Esophagus muscularis mucosa (tissue), 4 donors: ENCODE results near the gene SMARCA1. TPM values are rescaled to one million over a fixed set of nuclear protein-coding genes. Genes with fewer than 3 reads are reported as not detected.
A peak's percentile ranks its signal among the peaks of the same experiment; 100 is the strongest.

Experiments
- DNase-seq: peaks from one replicate; pipeline ENCODE4 v3.0.0-alpha.2; 2017; ENCODE audit errors: extremely low spot score
- H3K27ac ChIP-seq, 4 donors: fragments of 200-600 bp; sonication (generic); replicated peaks in 1 of 4; 1 replicate in 3 of 4; 2 replicates in 1 of 4; pipeline ENCODE4 v1.5.1; 2016 to 2019; ENCODE audit warnings: mild to moderate bottlenecking in 1 of 4
- H3K27me3 ChIP-seq, 4 donors: fragments of 200-600 bp; sonication (generic); one replicate each; pipeline versions ENCODE4 v1.5.1 to v1.6.0; 2016 to 2019
- H3K36me3 ChIP-seq, 4 donors: fragments of 200-600 bp; sonication (generic); one replicate each; pipeline ENCODE4 v1.5.1; 2016 to 2019
- H3K4me1 ChIP-seq, 4 donors: fragments of 200-600 bp; sonication (generic); one replicate each; pipeline ENCODE4 v1.5.1; 2016 to 2019
- H3K4me3 ChIP-seq, 4 donors: fragments of 200-600 bp; sonication (generic); 1 replicate in 2 of 4; 2 replicates in 2 of 4; pipeline ENCODE4 v1.5.1; 2016 to 2019; ENCODE audit warnings: mild to moderate bottlenecking in 4 of 4, moderate library complexity in 1 of 4
- H3K9me3 ChIP-seq, 4 donors: fragments of 200-600 bp; sonication (generic); 1 replicate in 3 of 4; 2 replicates in 1 of 4; pipeline ENCODE4 v1.5.1; 2016 to 2019
- CTCF ChIP-seq, 3 experiments: fragments of 200-600 bp in 2 of 3; fragments of 450-650 bp in 1 of 3; sonication (generic) in 2 of 3; IDR thresholded peaks; one replicate each; pipeline ENCODE4 v1.5.1; 2017 to 2019; ENCODE audit warnings: antibody characterized with exemption in 3 of 3, mild to moderate bottlenecking in 2 of 3, moderate library complexity in 1 of 3
- EP300 ChIP-seq: sonication (generic); formaldehyde crosslinking; IDR thresholded peaks from one replicate; pipeline ENCODE4 v1.6.1; 2017; ENCODE audit warnings: antibody characterized with exemption
- POLR2A ChIP-seq: fragments of 450-650 bp; IDR thresholded peaks from one replicate; pipeline ENCODE4 v1.6.1; 2017; ENCODE audit warnings: antibody characterized with exemption, moderate library complexity, mild to moderate bottlenecking, low read depth
- POLR2AphosphoS5 ChIP-seq, 2 donors: sonication (generic); formaldehyde crosslinking; IDR thresholded peaks; one replicate each; pipeline ENCODE4 v1.6.1; 2017; ENCODE audit warnings: antibody characterized with exemption in 2 of 2
- WGBS: methylation state at CpG from one replicate; pipeline ENCODE4 v1.1.5; 2018; 5-methylcytosine and 5-hydroxymethylcytosine counted together
- intact Hi-C: fragments of 100-400 bp; cut with DNase I; formaldehyde crosslinking; loops from one replicate; pipeline ENCODE4 v1.15.1; 2023
- total RNA-seq, 4 donors: library from RNA; depleted of rRNA; stranded (reverse); fragments of >200 nt; gene quantifications; one replicate each; pipeline versions ENCODE4 v1.1.0 to v1.2.1, GENCODE V29; 2016

Gene SMARCA1
- total RNA-seq, 4 donors from 2014 or later = 52.2 to 60.6 (median 55.7) TPM

DNA sequence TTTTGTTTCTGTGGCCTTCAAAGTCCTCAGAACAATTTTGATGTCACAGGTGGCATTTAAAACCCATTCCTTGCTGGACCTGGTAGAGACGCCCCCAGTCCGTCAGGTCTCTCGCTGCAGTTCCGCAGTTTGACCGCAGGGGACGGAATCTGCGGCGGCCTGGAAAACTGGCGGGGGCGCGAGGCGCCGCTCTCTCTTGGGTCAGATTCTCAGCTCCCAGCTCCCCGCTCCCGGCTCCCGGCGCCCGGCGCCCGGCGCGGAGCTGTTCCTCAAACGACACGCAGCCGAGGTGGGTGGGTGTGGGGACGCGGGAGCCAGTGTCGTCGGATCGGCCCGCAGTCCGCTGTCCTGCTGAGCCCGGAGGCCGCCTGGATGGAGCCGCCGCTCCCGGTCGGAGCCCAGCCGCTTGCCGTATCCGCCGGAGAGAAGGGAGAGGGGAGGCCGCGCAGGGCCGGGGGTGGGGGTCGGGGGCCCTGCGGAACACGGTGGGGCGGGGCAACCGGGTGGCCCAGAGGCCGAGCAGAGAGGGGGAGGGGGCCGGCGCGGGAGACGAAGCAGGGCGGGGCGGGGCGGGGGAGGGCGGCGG is 16.9 kb upstream of the SMARCA1 start, which contains the start of gene OCRL:
Gene OCRL, plus strand, starts transcription at position 192 of the 586 bp plus-strand sequence. Its CDS starts 181 bp downstream, at position 373.
- WGBS = 24% methylated on average over 17 of the region's 60 CpGs
- no peaks in the 10 kb centered on the region for H3K27me3 ChIP-seq
- peak within 1 kb of the TSS; percentile 66 to 78 (median 68) for H3K4me3 ChIP-seq
- peaks cover 0 to 38% (median 26%) of the 10 kb centered on the region in 4 donors for H3K4me1 ChIP-seq
- peak; percentile 92 for DNase-seq
- no peaks in the 10 kb centered on the region for H3K9me3 ChIP-seq
- peak within 1 kb of the TSS; percentile 88 to 90 (median 89) for H3K27ac ChIP-seq
- TF ChIP-seq POLR2AphosphoS5 (IDR thresholded peaks at IDR 0.05) = peak; percentile 35 to 70
- no peak for TF ChIP-seq EP300
- peak; percentile 59 to 82 (median 70) for TF ChIP-seq CTCF (IDR thresholded peaks at IDR 0.05)
- TF ChIP-seq POLR2A = no peak
- intact Hi-C loops = no loop called here
- H3K36me3 ChIP-seq = no peaks in the 10 kb centered on the region

DNA sequence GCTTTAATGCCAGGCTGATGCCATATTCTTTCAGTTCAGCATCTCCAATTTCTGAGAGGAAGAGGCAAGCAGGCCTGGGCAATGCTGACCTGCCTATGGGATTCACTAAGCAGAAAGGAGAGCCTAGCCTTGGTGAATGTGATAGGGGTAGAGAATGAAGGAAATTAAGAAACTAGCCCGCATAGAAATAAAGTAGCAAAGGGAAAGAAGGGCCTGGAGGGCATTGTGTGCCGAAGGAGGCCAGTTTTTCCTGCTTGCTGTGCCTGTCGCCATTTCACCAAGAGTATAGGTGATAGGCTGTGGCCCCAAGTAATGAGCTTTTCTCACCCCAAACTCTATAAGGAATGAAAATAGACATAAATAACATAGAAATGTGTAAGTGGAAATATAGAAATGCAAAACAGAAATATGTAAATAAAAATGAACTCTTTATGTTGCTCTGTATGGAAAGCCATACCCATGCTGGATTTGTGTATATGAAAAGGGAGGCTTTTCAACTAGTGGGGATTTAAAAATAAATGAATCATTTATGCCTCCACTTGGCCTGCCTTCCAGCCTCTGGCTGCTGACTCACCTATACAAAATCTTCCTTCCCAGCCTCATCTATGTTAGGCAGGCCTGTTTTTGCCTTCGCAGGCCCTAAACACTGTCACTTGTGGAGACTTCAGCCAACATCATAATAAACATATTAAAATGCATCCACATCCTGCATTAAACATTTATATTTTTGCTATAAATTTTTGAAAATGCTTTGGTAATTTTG is 11.7 kb upstream of the SMARCA1 start:
- DNase-seq = no peak
- Histone ChIP-seq H3K4me1 (peaks cover 0 to under 1% (median 0%) of the 10 kb centered on the region in 4 donors), H3K27me3 (no peaks in the 10 kb centered on the region), H3K4me3 (no peak overlapping the region), H3K27ac (peak overlapping the region in 3 of 4 donors; percentile 34 to 36 (median 35)), H3K9me3 (no peaks in the 10 kb centered on the region), H3K36me3 (no peaks in the 10 kb centered on the region)
- WGBS = 67% methylated on average over 4 of the region's 4 CpGs
- intact Hi-C loops = no loop called here
- TF ChIP-seq CTCF (IDR thresholded peaks at IDR 0.05) = no peak
- TF ChIP-seq EP300 = no peak
- no peak for TF ChIP-seq POLR2A
- TF ChIP-seq POLR2AphosphoS5 (IDR thresholded peaks at IDR 0.05) = no peak

- peaks cover 0 to 6% (median 5%) of the 10 kb centered on the region in 4 donors for H3K4me1 ChIP-seq
- no peak overlapping the region for H3K4me3 ChIP-seq
- H3K36me3 ChIP-seq = no peaks in the 10 kb centered on the region
- no peak for DNase-seq
- 77% methylated on average over 1 of the region's 1 CpG for WGBS
- intact Hi-C loops = no loop called here
- no peak for TF ChIP-seq EP300
- no peak for TF ChIP-seq POLR2AphosphoS5 (IDR thresholded peaks at IDR 0.05)
- no peak for TF ChIP-seq POLR2A
- no peak for TF ChIP-seq CTCF (IDR thresholded peaks at IDR 0.05)
- H3K9me3 ChIP-seq = no peaks in the 10 kb centered on the region
- H3K27ac ChIP-seq = no peak overlapping the region
- H3K27me3 ChIP-seq = no peaks in the 10 kb centered on the region
Measured at GRCh38 chrX:129531132-129531531, 7.8 kb upstream of the SMARCA1 start.

DNA sequence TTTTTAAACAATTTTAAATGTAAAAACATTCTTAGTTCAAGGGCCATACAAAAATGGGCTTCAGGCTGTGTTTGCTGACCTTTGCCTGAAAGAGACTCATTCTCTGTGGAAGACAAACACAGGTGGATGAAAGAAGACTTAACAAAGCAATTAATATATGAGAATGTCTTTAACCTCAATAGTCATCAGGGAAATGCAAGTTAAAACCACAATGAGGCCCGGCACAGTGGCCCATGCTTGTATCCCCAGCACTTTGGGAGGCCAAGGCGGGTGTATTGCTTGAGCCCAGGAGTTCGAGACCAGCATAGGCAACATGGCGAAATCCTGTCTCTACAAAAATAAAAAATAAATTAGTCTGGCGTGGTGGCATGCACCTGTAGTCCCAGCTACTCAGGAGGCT is 7.1 kb upstream of the SMARCA1 start:
- Histone ChIP-seq H3K4me1 (peaks cover 0 to 6% (median 5%) of the 10 kb centered on the region in 4 donors), H3K9me3 (no peaks in the 10 kb centered on the region), H3K27me3 (no peaks in the 10 kb centered on the region), H3K36me3 (no peaks in the 10 kb centered on the region), H3K27ac (no peak overlapping the region), H3K4me3 (no peak overlapping the region)
- no peak for DNase-seq
- 80% methylated on average over 5 of the region's 5 CpGs for WGBS
- intact Hi-C loops = no loop called here
- no peak for TF ChIP-seq CTCF (IDR thresholded peaks at IDR 0.05)
- no peak for TF ChIP-seq EP300
- no peak for TF ChIP-seq POLR2A
- no peak for TF ChIP-seq POLR2AphosphoS5 (IDR thresholded peaks at IDR 0.05)
